ENCODE measurements around the gene PAQR5. TPM values are rescaled to one million over a fixed set of nuclear protein-coding genes. Genes with fewer than 3 reads are reported as not detected.
A peak's percentile ranks its signal among the peaks of the same experiment; 100 is the strongest.

Gene PAQR5
- total RNA-seq, 4 donors from 2014 or later = 6.4 to 39.8 (median 14.4) TPM

DNA sequence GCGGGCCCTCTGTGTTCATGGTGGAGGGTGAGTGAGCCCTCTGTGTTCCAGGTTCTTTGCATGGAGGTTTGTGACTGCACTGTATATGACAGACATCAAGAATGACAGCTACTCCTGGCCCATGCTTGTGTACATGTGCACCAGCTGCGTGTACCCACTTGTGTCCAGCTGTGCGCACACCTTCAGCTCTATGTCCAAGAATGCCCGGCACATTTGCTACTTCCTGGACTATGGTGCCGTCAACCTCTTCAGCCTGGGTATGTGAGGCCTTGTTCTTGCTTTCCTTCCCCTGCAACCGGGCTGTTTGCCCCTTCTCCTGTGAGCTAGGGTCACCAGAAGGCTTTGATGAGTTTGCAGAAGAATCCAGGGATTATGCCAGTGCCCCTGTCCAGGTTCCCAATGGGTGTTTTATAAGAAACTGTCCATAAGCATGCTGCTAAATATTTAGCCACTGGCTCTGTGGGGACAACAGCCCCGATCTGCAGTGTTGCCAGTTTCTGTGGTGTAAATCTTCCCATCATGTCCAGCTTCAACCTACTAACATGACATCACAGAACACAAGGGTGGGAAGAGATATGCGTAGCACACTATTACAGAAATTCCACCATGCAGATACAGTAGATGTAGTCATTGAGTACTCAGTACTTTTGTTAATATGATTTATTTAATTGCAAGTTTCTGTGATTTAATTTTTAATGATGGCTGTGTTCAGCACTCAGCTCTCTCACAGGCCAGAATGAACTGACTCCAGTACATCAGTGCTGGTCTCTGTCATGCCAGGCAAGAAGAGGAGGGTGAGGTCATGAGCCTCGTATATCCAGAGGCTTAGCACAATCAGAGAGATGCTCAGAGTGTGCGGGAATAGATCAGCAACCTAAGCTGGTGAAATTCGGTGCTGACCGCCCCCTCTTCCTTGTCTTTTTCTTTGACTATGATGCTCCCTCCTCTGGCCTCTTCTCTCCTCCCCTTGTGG lies 86.2 kb downstream of the PAQR5 start:
- no peak for DNase-seq
- no peak overlapping the region for H3K4me3 ChIP-seq
- TF ChIP-seq, protein P1, sequence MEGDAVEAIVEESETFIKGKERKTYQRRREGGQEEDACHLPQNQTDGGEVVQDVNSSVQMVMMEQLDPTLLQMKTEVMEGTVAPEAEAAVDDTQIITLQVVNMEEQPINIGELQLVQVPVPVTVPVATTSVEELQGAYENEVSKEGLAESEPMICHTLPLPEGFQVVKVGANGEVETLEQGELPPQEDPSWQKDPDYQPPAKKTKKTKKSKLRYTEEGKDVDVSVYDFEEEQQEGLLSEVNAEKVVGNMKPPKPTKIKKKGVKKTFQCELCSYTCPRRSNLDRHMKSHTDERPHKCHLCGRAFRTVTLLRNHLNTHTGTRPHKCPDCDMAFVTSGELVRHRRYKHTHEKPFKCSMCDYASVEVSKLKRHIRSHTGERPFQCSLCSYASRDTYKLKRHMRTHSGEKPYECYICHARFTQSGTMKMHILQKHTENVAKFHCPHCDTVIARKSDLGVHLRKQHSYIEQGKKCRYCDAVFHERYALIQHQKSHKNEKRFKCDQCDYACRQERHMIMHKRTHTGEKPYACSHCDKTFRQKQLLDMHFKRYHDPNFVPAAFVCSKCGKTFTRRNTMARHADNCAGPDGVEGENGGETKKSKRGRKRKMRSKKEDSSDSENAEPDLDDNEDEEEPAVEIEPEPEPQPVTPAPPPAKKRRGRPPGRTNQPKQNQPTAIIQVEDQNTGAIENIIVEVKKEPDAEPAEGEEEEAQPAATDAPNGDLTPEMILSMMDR (IDR thresholded peaks at IDR 0.05) = no peak
- no peak for TF ChIP-seq POLR2A (IDR thresholded peaks at IDR 0.05)
- WGBS, 2 donors = 89% methylated on average over 6 to 12 of the region's 12 CpGs
- no peak overlapping the region for H3K27ac ChIP-seq
- H3K27me3 ChIP-seq = no peaks in the 10 kb centered on the region
- intact Hi-C loops (cut with DNase I) = no loop called here
- no peaks in the 10 kb centered on the region for H3K9me3 ChIP-seq
- peaks cover 0 to 20% (median 0%) of the 10 kb centered on the region in 3 donors for H3K36me3 ChIP-seq
- H3K4me1 ChIP-seq = peaks cover 0 to 20% (median 0%) of the 10 kb centered on the region in 3 donors

DNA sequence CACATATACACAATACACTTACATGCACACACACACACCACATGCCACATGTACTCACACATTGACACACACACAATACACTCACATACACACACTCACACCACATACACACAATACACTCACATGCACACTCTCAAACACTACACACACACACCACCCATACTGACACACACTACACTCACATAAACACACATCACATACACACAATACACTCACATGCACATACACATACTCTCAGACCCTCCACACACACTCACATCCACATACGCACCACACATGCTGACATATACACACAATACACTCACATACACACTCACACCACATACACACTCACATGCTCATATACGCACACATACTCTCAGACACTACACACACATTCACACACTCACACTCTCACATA lies 87.1 kb downstream of the PAQR5 start:
- Histone ChIP-seq H3K9me3 (no peaks in the 10 kb centered on the region), H3K27ac (no peak overlapping the region), H3K36me3 (peaks cover 0 to 11% (median 0%) of the 10 kb centered on the region in 3 donors), H3K4me1 (peaks cover 0 to 30% (median 0%) of the 10 kb centered on the region in 3 donors), H3K27me3 (no peaks in the 10 kb centered on the region), H3K4me3 (no peak overlapping the region)
- intact Hi-C loops (cut with DNase I) = no loop called here
- TF ChIP-seq, protein P1 (IDR thresholded peaks at IDR 0.05) = no peak
- TF ChIP-seq POLR2A (IDR thresholded peaks at IDR 0.05) = no peak
- no peak for DNase-seq
- 93 to 97% methylated on average over 2 of the region's 2 CpGs for WGBS, 2 donors

DNA sequence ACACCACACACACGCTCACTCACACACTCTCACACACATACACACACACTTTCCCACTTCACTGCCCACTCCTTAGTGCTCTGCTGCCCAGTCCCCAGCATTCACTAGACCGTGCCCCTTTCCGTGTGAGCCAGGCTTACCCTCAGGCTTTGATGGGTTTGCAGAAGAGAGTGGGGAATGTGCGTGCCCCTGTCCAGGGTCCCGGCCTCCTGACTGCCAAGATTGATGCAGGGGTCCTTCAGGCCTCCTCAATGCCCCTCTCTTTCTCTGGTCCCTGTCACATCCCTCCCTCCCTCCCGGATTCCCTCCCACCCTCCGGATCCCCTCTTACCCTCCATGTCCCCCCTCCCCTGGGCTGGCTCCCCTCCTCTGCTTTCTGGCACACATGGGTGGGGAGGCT lies 87.6 kb downstream of the PAQR5 start:
- intact Hi-C loops (cut with DNase I) = no loop called here
- Histone ChIP-seq H3K36me3 (peaks cover 0 to 7% (median 0%) of the 10 kb centered on the region in 3 donors), H3K9me3 (no peaks in the 10 kb centered on the region), H3K27ac (no peak overlapping the region), H3K4me3 (no peak overlapping the region), H3K27me3 (no peaks in the 10 kb centered on the region), H3K4me1 (peaks cover 0 to 34% (median 0%) of the 10 kb centered on the region in 3 donors)
- no peak for DNase-seq
- no peak for TF ChIP-seq POLR2A (IDR thresholded peaks at IDR 0.05)
- TF ChIP-seq, protein P1 (IDR thresholded peaks at IDR 0.05) = no peak
- 86 to 87% methylated on average over 6 to 7 of the region's 7 CpGs for WGBS, 2 donors

DNA sequence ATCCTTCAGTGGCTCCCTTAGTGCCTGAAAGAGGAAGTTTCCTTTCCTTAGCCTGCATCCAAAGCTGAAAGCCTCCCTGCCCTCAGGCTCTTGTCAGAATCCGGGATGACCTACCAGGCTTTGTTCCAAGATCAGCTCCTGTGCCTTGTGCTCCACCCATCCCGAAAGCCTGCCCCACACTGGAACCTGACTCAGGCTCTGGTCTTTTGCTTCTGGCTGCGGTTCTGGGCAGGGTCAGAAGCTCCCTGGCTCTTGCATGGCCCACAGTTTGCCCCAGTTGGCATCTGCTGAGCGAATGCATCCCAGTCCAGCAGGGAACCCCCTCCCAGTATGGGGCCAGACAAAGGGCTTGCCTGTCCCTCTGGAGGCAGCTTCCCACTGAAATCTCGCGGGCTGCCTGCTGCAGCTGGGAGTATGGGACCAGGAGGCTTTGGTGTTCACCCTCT lies 89.6 kb downstream of the PAQR5 start:
- intact Hi-C loops (cut with DNase I) = no loop called here
- no peak for DNase-seq
- Histone ChIP-seq H3K36me3 (no peaks in the 10 kb centered on the region), H3K27me3 (no peaks in the 10 kb centered on the region), H3K9me3 (no peaks in the 10 kb centered on the region), H3K27ac (no peak overlapping the region), H3K4me3 (no peak overlapping the region), H3K4me1 (peaks cover 0 to 49% (median 0%) of the 10 kb centered on the region in 3 donors)
- no peak for TF ChIP-seq POLR2A (IDR thresholded peaks at IDR 0.05)
- TF ChIP-seq, protein P1 (IDR thresholded peaks at IDR 0.05) = no peak
- WGBS, 2 donors = 10 to 29% methylated on average over 2 to 3 of the region's 6 CpGs

- H3K27ac ChIP-seq = peak overlapping the region in 1 of 4 donors; percentile 83
- H3K4me1 ChIP-seq = peaks cover 0 to 60% (median 4%) of the 10 kb centered on the region in 3 donors
- 87 to 90% methylated on average over 6 of the region's 7 CpGs for WGBS, 2 donors
- H3K9me3 ChIP-seq = no peaks in the 10 kb centered on the region
- no peaks in the 10 kb centered on the region for H3K36me3 ChIP-seq
- DNase-seq = no peak
- no peaks in the 10 kb centered on the region for H3K27me3 ChIP-seq
- TF ChIP-seq, protein P1 (IDR thresholded peaks at IDR 0.05) = no peak
- TF ChIP-seq POLR2A (IDR thresholded peaks at IDR 0.05) = no peak
- H3K4me3 ChIP-seq = no peak overlapping the region
- intact Hi-C loops (cut with DNase I) = no loop called here
Measured at GRCh38 chr15:69389426-69389825, 90.7 kb downstream of the PAQR5 start.
